Measurements from ENCODE around the gene MYMK. TPM values are rescaled to one million over a fixed set of nuclear protein-coding genes. Genes with fewer than 3 reads are reported as not detected.

MYMK gene
- polyA plus RNA-seq, 3 donors, result not detected

DNA sequence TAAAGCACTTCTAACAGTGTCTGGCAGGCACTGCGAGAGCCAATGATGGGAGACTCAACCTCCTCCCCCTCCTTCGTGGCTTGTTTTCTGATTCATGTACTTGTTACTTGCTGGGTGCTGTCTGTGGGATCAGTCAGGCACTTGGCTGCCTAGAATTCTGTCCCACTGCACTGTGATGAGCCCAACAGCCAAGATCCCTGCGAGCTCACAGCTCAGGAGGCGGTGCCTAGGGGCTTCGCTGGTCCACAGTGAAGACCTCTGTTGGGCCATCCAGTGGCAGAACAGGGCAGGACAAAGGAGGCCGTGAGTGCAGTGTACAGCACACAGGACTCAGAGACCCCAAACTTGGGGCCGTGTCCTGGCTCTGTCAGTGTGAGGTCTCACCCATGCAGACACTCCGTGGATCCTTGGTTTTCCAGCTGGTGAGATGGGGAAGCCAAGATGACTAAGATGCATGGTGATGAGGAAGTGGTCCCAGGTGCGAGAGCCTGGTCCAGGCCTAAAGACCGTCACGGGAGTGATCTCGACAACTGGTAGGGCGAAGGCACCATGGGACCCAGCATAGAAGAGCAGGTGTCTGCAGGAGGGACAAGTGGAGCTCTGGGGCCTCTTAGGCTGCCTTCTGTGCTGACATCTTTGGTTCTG, 19.5 kb downstream of the MYMK start:
- DNase-seq, result no peak

DNA sequence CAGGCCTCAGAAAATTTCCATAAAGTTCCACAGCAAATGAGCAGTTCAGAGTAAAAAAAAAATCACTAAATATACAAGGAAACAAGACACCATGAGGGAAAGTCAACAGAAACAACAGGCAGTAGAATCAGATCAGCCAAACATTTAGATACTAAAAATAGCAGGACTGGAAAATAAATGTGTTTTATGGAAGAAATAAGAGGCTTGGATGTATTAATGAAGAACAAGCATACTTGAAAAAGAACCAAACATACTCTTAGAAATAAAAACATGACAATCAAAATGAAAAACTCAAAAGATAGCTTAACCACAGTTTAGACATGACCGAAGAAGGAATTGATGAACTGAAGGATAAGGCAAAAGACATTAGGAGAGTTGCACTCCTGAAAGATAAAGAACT, 22.6 kb downstream of the MYMK start:
- no peak for DNase-seq

DNA sequence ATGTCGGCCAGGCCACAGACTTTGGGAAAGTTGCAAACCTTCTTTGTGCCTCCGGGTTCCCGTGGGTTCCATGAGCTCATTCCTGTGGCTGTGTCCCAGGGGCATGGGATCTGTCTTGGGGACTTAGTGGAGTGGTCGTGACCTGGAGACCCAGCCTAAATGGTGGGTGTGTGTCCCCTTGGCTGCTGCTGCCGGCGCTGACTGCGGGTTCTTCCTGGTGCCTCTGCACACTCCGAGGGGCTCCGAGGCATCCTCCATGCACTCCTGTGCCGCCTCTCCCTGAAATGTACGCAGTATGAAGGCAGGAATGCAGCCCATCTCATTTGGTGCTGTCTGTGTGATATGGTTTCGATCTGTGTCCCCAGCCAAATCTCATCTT, 24.9 kb downstream of the MYMK start:
- DNase-seq, result no peak

DNA sequence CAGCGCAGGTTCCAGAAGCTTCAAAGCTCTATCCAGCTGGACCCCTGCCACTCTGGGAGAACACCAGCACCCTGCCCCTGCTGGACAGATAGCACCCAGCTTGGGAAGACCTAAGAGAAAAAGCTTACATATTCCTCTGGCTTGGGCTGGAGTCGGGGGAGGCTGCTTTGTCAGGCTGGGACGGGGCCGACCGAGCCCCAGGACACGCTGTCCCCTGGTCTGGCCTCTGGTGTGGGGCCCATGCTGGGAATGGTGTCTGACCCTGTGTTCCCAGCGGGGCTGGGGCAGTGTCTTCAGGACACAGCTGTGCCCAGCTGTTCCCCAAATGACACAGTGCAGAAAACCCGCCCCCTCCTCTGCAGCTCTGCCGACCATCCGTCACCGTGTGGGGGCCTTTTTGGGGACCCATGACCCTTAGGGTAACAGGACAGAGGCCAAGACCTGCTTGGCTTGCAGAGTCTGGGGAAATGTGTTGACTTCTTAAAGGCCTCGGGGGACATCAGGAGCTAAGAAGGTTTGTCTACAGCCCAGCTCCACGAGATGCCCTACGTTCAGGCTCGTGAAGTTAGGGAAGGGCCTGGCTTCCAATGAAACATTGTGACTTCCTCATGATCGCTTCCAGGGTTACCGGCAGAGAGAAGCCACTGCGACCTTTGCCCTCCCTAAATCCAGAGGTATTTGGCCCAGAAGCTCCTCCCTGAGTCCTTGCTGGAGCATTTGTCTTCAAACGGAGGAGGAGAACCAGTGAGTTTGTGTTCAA, 25.4 kb downstream of the MYMK start:
- DNase-seq, result no peak

DNA sequence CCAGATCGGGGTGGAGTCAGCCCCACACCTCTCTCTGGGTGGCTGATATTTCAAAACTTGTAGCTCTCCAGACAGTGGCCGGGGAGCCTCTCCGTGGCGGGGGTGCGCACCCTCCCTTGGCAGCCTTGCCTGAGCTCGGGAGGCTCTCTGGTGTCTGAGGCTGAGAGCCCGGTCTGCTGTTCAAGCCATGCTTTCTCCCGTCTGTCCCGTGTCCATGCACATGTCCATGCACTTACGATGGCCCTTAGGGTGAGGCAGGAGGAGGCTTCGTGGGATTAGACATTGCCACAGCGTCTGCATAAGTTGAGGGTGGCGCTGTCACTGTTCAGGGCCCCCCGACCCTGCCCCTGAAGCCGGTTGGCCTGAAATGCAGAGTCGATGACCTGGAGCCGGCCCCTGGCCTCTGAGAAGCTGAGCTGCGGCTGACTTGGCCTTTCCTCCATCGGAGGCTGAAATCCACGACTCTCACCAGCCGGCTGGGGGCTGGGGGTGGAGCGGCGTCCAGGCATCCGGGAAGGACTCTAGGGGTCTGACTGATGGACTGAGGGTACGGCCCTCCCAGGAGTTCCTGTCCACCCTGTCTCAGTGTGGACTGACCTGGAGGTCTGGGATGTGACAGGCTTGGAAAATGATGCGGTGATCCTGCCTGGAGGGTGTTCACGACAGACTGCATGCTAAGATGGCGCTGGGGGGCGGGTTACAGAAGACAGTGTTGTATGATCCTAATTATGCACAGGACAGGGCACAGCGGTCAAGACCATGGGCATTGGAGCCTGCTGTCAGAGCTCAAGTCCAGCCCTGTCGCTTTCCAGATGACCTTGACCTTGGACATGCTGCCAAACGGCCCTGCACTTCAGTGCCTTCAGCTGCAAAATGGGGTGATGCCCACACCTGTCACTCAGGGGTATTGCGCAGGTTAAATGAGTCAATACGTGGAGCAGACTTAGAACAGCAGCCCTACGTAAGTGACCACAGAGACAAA, 27.6 kb downstream of the MYMK start:
- no peak for DNase-seq

DNA sequence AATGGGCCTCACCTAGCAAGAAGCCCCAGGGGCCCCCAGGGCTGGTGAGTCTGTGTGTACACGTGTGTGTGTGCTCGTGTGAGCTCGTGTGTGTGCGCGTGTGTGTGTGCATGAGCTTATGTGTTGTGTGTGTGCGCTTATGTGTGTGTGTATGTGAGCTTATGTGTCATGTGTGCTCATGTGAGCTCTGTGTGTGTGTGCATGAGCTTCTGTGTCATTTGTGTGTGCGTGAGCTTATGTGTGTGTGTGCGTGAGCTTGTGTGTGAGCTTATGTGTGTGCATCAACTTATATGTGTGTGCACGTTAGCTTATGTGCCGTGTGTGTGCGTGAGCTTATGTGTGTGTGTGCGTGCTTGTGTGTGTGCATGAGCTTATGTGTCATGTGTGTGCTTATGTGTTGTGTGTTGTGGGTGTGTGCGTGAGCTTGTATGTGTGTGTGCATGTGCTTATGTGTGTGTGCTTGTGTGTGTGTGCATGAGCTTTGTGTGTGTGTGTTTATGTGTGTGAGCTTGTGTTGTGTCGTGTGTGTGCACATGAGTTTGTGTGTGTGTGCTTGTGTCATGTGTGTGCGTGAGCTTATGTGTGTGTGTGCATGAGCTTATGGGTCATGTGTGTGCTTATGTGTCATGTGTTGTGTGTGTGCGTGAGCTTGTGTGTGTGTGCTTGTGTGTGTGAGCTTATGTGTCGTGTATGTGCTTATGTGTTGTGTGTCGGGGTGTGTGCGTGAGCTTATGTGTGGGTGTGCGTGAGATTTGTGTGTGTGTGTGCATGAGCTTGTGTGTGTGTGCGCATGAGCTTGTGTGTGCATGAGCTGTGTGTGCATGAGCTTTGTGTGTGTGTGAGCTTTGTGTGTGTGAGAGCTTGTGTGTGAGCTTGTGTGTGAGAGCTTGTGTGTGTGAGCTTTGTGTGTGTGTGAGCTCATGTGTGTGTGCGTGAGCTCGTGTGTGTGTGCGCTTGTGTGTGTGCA, 29.1 kb downstream of the MYMK start:
- no peak for DNase-seq

DNA sequence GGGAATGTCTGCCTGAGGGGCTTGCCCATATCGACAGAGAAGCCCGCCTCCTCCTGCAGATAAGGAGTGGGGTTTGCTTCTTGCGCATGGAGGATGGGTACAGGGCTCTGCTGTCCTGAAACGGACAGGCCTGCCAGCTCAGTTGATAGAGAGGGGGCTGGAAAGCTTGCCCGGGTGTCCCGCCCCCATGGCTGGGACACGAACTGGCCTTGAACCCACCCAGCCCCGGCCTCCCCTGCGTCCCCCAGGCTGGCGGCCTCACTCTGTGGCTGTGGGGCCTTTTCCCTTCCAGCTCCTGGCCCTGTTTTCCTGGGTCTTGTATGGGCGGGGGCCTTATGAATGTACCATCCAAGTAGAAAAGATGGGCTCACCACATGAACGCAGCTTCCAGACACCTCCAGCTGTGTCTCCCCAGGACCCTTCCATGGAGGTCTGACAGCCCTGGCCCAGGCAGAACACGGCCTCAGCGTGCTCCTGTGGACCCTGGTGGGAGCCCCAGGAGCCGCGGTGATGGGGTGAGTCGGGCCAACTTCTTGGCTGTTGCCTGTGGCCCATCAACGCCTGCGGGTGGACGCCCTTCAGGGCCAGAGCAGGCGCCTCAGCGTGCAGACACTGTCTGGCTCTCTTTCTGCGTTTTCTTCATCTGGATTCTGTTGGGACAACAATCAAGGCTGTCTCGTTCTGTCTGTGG, 30.0 kb downstream of the MYMK start:
- no peak for DNase-seq

DNA sequence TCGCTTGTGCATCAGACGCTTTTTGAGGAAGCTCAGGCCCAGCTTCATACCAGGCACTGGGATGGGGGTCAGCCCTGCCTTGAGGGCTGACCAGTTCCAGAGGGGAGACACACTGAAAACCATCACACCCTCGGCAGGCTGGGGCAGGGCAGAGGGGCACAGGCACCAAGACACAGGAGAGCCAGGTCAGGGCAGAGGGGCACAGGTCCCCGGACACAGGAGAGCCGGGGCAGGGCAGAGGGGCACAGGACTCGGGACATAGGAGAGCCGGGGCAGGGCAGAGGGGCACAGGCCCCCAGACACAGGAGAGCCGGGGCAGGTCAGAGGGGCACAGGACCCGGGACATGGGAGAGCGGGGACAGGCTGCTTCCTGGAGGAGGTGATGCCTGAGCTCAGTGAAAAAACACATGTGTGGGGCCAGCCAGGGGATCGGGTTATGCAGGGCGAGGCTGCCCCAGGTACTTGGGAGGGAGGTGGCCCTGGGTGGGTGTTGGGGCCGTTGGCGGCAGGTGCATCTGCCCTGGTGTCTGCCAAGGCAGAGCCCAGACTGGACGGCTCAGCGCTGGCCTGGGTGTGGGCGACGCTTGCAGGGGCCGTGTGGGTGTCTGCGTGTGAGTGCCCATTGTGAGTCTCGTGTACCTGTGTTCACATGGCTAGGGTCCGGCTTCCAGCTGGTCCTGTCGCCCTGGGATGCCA, 30.8 kb downstream of the MYMK start:
- no peak for DNase-seq

DNA sequence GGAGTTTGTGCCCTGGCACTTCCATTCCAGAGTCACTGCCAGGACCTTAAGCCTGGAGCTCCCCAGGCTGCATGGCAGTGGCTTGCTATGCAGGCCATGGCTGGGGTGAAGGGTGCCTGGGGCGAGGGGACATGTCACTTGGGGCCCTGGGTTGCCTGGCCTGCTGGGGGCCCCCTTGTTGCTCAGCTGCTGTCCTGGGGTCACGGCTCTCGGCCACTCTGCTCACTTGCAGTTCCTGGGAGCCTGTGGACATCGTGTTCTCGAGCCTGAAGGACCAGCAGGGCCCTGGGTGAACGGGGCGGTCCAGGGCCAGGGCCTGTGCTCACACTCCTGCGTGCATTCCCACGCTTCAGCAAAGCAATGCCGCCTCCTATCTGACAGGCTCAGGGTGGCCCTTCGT, 31.3 kb downstream of the MYMK start:
- no peak for DNase-seq

DNA sequence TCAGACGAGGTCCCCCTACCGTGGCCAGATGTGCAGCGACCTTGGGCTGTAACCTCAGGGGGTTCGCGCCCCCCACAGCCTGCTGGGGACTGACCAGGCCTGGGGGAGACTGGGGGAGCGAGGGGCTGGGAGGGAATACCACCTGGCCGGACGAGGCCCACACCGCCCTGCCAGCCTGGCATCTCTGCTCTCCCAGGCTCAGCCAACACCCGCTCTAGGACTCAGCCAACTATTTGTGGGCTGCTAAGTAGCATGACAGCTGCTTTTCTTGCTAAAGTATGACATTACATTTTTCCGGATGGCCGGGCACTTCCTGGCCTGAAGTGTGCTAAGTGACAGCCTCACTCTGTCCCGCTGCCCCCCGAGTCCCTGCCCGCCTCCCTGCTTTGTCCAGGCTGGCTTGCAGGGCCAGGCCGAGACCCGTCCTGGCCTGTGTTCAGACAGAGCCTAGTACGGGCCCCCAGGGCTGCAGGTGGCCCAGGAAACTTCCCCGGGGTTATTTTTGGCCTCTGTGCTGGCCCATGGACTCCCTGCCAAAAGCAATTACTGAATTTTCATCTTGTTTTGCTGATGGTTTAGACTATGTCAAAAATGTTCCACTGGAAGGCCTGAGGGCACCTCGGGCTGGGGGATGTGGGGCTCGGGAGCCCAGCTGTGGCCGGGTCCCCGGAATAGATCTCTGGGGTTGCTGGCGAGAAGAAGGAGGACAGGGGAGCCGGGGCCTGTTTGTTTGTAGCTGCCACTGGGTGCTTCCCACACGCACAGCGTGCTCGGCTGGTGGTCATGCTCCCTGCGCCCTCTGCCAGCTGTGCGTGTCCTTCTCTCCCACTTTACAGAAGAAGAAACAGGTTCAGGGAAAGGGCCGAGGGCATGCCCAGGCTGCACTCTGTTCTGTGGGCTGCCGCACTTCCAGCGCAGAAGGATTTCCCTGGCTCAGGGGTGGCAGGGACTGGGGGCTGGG, 32.4 kb downstream of the MYMK start:
- no peak for DNase-seq

DNA sequence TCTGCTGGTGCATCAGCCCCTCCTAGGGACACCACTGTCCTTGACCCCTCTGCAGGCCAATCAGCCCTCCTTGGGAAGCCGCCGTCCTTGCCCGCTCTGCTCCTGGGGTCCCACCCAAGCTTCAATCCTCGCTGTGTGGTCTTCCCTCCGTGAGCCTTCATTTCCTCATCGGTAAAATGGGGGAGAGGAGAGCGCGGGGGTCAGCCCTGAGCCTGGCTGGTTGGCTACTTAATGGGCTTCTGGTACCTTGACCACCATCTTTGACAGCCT, 33.2 kb downstream of the MYMK start:
- DNase-seq, result no peak

DNA sequence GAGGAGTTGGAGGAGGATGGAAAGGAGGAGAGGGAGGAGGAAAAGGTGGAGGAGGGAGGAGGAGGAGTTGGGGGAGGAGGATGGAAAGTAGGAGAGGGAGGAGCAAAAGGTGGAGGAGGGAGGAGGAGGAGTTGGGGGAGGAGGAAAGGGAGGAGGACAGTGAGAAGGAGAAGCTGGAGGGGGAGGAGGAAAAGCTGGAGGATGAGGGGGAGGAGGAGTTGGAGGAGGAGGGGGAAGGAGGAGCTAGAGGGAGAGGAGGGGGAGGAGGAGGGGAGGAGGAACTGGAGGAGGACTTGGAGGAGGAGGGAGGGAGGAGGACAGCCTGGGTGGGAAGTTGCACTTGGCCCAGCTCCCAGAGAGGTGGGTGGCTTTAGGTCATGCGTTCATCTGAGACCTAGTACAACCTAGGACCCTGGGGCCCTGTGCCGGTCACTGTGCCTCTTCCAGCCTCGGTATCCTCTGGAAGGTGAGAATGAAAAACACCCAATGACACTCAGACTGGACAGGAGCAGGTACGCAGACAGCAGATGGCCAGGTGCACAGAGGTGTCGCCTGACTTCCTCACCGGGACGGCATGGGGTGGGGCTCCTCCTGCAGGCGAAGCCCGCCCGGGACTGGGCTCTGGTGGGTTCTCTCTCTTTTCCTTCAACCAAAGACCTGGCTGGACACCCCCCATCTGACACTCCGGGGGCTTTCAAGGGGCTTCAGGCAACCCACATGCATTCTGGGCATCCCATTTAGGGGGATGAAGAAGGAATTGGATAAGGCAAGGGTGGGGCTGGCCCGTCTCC, 33.7 kb downstream of the MYMK start:
- DNase-seq, result no peak

DNA sequence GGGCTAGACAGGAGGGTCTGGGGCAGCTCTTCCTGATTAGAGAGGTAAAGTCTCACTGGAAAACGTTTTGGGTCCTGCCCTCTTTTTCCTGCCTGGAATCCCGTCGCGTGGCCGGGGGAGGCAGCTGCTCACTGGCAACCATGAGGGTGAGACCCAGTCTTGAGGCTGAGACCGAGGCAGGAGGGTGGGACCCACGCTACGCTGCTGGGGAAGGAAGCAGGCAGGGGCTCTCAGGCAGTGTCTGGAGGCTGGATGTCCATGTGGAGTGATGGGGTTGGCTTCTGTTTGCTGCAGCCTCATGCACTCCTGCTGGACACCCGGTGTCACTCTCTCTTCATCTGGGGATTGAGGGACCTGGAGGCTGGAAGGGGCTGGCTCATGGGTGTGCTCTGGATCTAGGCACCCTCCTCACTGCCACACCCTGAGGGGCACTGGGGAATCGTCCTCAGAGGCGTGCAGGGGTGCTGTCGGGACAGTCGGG, 34.5 kb downstream of the MYMK start:
- DNase-seq, result no peak

DNA sequence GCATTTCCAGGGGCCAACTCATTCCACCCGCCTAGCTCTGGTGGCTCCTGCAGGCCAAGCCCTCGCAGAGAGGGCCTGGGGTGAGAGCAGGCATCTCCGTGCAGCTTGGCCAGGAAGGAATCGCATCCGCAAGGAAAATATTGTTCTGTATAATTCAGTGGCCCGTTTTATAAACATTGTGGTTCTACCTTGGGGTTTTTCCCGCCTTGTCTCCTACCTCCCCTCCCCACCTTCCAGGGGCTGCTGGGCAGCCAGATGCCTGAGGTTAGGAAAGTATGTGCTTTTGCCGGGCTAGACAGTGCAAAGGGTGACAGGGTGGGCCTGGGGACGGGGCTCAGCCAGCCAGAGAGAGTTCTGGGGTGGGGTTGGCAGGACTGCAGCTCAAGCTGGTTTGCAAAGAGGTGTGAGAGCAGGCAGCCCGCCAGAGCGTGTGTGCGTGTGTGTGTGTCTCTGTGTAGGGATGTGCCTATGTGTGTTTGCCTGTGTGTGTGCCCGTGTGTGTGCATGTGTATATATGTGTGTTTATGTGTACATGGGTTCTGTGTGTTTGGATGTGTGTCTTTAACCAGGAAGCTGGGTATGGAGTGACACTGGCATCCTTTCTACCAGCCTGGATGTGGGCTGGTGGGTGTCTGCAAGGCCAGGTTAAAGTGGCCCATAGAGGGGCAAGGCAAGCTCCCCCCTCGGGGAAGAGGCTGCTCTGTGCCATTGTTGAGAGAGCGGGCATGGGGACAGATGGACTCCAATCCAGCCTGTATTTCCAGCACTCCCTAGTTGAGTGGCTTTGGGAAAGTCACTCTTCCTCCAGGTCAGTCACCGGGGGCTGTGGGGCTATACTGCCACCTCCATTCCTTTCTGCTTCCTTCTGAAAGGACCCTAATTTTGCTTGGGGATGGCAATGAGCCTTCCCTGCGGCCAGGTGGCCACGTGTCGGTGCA, 35.2 kb downstream of the MYMK start:
- no peak for DNase-seq

DNA sequence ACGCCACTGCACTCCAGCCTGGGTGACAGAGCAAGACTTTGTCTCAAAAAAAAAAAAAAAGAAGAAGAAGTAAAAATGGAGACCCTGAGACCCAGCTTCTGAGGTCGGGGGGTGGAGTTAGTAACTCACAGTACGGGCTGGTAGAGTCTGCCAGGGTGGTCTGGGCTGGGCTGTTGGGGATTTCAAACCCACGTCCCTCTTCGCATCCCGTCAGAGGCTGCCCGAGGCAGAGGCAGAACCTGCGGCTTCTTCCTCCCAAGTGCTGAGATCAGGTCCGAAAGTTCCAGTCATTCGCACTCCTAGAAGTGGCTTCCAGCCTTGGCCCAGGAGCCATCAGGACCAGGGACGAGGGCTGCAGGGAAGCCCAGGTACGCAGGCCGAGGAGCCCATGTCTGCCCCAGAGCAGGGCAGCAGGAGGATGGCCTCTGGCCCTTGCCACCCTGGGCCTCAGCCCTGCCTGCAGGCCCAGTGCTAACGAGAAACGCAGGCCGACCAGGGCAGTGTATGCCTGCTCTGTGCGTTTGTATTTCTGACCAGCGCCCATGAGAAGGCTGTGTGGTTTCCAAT, 36.0 kb downstream of the MYMK start:
- DNase-seq, result no peak

DNA sequence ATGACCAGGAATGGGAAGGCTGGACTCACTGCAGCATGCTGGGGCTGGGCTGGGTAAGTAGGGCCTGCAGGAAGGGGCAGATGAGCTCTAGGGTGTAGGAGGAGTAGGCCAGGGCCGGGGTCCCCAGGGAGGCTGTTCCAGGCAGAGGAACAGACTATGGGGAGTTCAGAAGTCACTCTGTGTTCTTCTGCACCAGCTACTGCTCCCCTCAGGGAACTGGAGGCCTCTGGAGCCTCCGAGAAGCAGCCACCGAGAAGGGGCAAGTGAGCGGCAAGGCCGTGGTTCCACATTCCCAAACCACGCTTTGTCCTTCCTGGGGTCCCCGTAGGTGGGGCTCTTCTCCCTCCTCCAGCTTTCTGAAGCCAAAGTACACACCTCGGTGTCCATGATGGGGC, 37.4 kb downstream of the MYMK start:
- DNase-seq, result no peak
